ENCODE results near the gene CXCL12. TPM values are rescaled to one million over a fixed set of nuclear protein-coding genes. Genes with fewer than 3 reads are reported as not detected.

CXCL12 gene
- total and polyA plus RNA-seq, 2 experiments from 2014 or later = 341 to 609 TPM

DNA sequence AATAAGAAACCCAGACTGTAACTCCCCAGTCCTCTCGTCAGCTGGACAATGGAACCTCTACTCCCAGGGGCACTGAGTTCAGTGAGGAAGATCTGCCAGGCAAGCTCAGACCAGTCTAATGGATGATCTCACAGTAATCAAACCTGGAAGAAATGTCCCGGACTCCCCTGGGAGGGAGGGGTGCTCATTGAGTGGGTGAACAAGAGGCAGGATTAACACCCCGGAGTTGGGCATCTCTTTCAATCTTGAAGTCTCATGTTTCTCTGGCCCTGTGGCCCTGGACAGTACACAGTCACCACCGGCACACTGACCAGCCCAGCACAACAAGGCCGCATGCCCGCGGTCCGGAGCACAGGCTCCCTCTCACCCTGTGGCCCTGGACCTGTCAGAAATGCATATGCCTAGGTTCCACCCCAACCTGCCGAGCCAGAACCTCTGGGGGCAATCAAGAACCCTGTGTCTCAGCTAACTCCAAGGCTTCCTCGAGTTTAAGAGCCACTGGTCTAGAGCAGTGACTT is 27.8 kb downstream of the CXCL12 start:
- Histone ChIP-seq H3K79me2 (ENCODE audit: insufficient read depth) (no peaks in the 10 kb centered on the region), H3K9ac (no peak overlapping the region), H3F3A (ENCODE audit: insufficient read depth) (no peaks in the 10 kb centered on the region), H2AFZ (no peak overlapping the region), H3K4me3 (no peak overlapping the region), H3K27ac (no peak overlapping the region), H3K27me3 (replicated peaks; ENCODE audit: insufficient read depth) (no peaks in the 10 kb centered on the region), H3K4me2 (ENCODE audit: unreplicated experiment) (no peak overlapping the region), H4K20me1 (ENCODE audit: insufficient read depth) (no peaks in the 10 kb centered on the region), H3K9me3 (ENCODE audit: low read depth) (no peaks in the 10 kb centered on the region), H3K36me3 (ENCODE audit: low read depth) (no peaks in the 10 kb centered on the region), H3K4me1 (ENCODE audit: insufficient read depth) (peaks cover 19% of the 10 kb centered on the region), H3K9me2 (ENCODE audit: insufficient read depth) (no peaks in the 10 kb centered on the region)
- TF ChIP-seq EZH2phosphoT487 (IDR thresholded peaks at IDR 0.05; ENCODE audit: insufficient read depth, low read depth) = no peak
- TF ChIP-seq EZH2 (IDR thresholded peaks at IDR 0.05; ENCODE audit: insufficient read depth, poor library complexity, severe bottlenecking) = no peak
- no peak for DNase-seq
- WGBS, 2 experiments (ENCODE audit: low coverage in 1 of 2, low lambda C conversion rate in 2 of 2, missing lambda C conversion rate in 2 of 2) = 86 to 90% methylated on average over 10 of the region's 10 CpGs
- in situ Hi-C loops (cut with MboI) = no loop called here

DNA sequence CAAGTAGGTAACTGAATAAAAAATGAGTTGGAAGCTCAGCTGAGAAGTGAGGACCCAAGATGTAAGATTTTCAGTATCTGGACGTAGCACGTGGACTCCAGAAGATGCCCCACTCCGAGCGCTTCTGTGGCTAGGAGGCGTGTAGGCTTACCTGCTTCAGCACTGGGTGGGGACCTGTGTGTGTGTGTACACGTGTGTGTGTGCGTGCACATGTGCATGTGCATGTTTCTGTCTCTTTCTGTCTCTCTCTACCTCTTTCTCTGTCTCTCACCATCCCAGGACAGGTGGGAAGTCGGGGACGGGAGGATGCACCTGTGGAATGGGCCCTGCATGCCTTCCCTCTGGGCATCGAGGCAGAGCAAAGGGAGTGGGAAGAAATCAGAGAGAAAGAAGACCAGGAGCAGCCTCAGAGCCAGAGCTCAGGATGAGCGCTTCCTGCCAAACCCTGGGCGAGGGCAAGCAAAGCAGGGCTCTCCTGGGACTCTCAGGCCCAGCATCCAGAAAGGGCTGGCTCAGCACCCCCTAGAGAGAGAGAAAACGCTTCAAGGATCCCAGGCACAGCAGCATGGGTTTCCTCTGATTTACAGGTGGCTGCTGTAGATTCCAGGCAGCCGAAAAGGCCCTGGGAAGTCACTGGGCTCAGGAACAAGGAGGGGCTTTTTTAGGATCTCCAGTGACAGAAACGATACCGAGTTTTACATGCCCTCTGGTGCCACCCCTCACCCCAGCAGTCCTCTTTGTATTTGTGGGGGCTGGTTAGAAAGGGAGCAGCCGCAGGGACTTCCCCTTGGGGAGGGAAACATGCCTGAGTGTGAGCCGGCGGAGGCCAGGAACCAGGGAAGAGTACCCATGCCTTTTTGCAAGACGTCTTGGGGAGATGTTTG is 28.5 kb downstream of the CXCL12 start:
- Histone ChIP-seq H4K20me1 (ENCODE audit: insufficient read depth) (no peaks in the 10 kb centered on the region), H3K4me2 (ENCODE audit: unreplicated experiment) (no peak overlapping the region), H3K9me3 (ENCODE audit: low read depth) (no peaks in the 10 kb centered on the region), H3K4me3 (no peak overlapping the region), H3F3A (ENCODE audit: insufficient read depth) (no peaks in the 10 kb centered on the region), H3K9me2 (ENCODE audit: insufficient read depth) (no peaks in the 10 kb centered on the region), H3K36me3 (ENCODE audit: low read depth) (no peaks in the 10 kb centered on the region), H3K79me2 (ENCODE audit: insufficient read depth) (no peaks in the 10 kb centered on the region), H3K9ac (no peak overlapping the region), H3K27ac (no peak overlapping the region), H3K4me1 (ENCODE audit: insufficient read depth) (peaks cover 13% of the 10 kb centered on the region), H2AFZ (no peak overlapping the region), H3K27me3 (replicated peaks; ENCODE audit: insufficient read depth) (no peaks in the 10 kb centered on the region)
- TF ChIP-seq EZH2 (IDR thresholded peaks at IDR 0.05; ENCODE audit: insufficient read depth, poor library complexity, severe bottlenecking) (no peak), EZH2phosphoT487 (IDR thresholded peaks at IDR 0.05; ENCODE audit: insufficient read depth, low read depth) (no peak)
- in situ Hi-C loops (cut with MboI) = no loop called here
- WGBS, 2 experiments (ENCODE audit: low coverage in 1 of 2, low lambda C conversion rate in 2 of 2, missing lambda C conversion rate in 2 of 2) = 83 to 85% methylated on average over 20 of the region's 20 CpGs
- DNase-seq = no peak

DNA sequence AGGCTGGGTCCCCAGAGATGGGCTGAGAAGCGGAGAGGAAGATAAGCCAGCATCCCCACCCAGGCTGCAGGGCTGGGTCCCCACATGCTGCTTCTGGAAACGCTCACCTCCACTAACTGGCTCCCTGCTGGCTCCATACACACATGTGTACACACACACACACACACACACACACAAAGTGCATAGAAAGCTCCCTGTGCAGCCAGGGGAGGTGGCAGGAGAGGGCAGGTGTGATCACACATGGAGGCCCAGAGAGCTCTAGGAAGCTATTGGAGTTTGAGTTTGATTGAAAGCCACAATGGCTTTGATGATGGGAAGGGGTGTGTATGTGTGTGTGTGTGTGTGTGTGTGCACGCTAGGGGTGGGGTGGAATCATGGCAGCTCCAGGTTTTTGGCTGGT is 29.3 kb downstream of the CXCL12 start:
- Histone ChIP-seq H3K4me3 (no peak overlapping the region), H3K79me2 (ENCODE audit: insufficient read depth) (no peaks in the 10 kb centered on the region), H3K9me2 (ENCODE audit: insufficient read depth) (no peaks in the 10 kb centered on the region), H2AFZ (no peak overlapping the region), H4K20me1 (ENCODE audit: insufficient read depth) (no peaks in the 10 kb centered on the region), H3F3A (ENCODE audit: insufficient read depth) (no peaks in the 10 kb centered on the region), H3K27ac (no peak overlapping the region), H3K27me3 (replicated peaks; ENCODE audit: insufficient read depth) (no peaks in the 10 kb centered on the region), H3K36me3 (ENCODE audit: low read depth) (no peaks in the 10 kb centered on the region), H3K9me3 (ENCODE audit: low read depth) (no peaks in the 10 kb centered on the region), H3K9ac (no peak overlapping the region), H3K4me1 (ENCODE audit: insufficient read depth) (peaks cover 7% of the 10 kb centered on the region), H3K4me2 (ENCODE audit: unreplicated experiment) (no peak overlapping the region)
- no peak for TF ChIP-seq EZH2 (IDR thresholded peaks at IDR 0.05; ENCODE audit: insufficient read depth, poor library complexity, severe bottlenecking)
- TF ChIP-seq EZH2phosphoT487 (IDR thresholded peaks at IDR 0.05; ENCODE audit: insufficient read depth, low read depth) = no peak
- DNase-seq = no peak
- in situ Hi-C loops (cut with MboI) = no loop called here
- WGBS, 2 experiments (ENCODE audit: low coverage in 1 of 2, low lambda C conversion rate in 2 of 2, missing lambda C conversion rate in 2 of 2) = 80 to 88% methylated on average over 3 of the region's 3 CpGs

DNA sequence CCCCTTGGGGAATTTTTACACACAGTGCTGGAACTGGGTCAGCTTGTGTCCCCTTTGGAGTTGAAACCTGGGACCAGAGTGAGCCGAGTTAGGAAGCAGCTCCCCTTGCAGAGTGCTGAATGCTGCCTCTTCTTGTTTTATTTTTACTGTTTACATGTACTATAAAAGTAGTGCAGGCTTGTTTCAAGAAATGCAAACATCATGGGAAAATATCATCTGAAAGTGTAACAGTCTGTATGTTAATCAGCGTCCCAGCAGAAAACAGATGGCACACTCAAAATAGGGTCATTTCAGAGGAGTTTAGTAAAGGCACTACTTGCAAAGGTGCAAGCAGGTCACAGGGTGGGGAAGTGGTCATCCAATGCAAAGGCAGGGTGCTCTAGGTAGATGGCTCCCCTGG is 30.1 kb downstream of the CXCL12 start:
- DNase-seq = no peak
- no peaks in the 10 kb centered on the region for H4K20me1 ChIP-seq (ENCODE audit: insufficient read depth)
- H3K27ac ChIP-seq = no peak overlapping the region
- H3K9me2 ChIP-seq (ENCODE audit: insufficient read depth) = no peaks in the 10 kb centered on the region
- no peaks in the 10 kb centered on the region for H3K36me3 ChIP-seq (ENCODE audit: low read depth)
- TF ChIP-seq EZH2phosphoT487 (IDR thresholded peaks at IDR 0.05; ENCODE audit: insufficient read depth, low read depth) (no peak), EZH2 (IDR thresholded peaks at IDR 0.05; ENCODE audit: insufficient read depth, poor library complexity, severe bottlenecking) (no peak)
- 79 to 86% methylated on average over 2 of the region's 2 CpGs for WGBS, 2 experiments (ENCODE audit: low coverage in 1 of 2, low lambda C conversion rate in 2 of 2, missing lambda C conversion rate in 2 of 2)
- H3K27me3 ChIP-seq (replicated peaks; ENCODE audit: insufficient read depth) = no peaks in the 10 kb centered on the region
- no peaks in the 10 kb centered on the region for H3K79me2 ChIP-seq (ENCODE audit: insufficient read depth)
- H3K9ac ChIP-seq = no peak overlapping the region
- no peaks in the 10 kb centered on the region for H3F3A ChIP-seq (ENCODE audit: insufficient read depth)
- H3K4me3 ChIP-seq = no peak overlapping the region
- in situ Hi-C loops (cut with MboI) = no loop called here
- no peaks in the 10 kb centered on the region for H3K9me3 ChIP-seq (ENCODE audit: low read depth)
- no peak overlapping the region for H3K4me2 ChIP-seq (ENCODE audit: unreplicated experiment)
- H2AFZ ChIP-seq = no peak overlapping the region
- peaks cover 7% of the 10 kb centered on the region for H3K4me1 ChIP-seq (ENCODE audit: insufficient read depth)
